ENCODE data around the gene ISG15. TPM values are rescaled to one million over a fixed set of nuclear protein-coding genes. Genes with fewer than 3 reads are reported as not detected.

The ISG15 gene
- total RNA-seq, 4 donors from 2014 or later, result 17.0 to 91.6 (median 40.1) TPM

DNA sequence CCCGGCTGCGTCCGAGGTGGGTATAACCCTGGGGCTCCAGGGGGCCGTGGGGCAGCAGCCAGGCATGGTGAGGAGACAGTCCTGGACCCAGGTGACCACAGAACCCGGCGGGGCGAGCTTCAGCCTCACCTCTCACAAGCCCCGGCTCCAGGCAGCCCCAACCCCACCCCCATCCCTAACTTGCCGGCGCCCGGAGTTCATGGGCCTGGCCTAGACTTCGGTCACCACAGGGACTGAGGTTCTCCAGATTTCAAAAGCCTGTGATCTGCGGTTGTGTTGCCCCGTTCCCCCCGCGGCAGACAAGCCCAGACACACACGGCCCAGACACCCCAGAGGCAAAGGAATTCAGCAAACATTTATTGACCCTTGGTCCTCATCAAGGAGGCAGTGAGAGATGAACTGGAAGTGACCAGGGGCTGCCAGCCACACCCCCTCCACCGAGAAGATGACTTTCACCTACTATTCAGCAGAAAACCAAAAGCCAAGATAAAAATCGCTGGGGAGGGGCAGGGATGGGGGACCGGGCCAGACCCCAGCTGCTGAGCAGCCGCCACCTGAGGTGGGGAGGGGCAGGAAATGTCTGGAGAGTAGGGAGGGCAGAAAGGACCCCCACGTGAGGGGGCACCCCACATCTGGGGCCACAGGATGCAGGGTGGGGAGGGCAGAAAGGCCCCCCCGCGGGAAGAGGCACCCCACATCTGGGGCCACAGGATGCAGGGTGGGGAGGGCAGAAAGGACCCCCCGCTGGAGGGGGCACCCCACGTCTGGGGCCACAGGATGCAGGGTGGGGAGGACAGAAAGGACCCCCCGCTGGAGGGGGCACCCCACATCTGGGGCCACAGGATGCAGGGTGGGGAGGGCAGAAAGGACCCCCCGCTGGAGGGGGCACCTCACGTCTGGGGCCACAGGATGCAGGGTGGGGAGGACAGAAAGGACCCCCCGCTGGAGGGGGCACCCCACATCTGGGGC is 17.3 kb upstream of the ISG15 start:
- Histone ChIP-seq H3K36me3 (no peaks in the 10 kb centered on the region), H3K4me1 (peaks cover 0 to 30% (median 17%) of the 10 kb centered on the region in 4 donors), H3K4me3 (no peak overlapping the region), H3K27me3 (peaks cover 0 to 30% of the 10 kb centered on the region in 2 donors), H3K9me3 (peaks cover 0 to 9% (median 0%) of the 10 kb centered on the region in 4 donors), H3K27ac (no peak overlapping the region)
- no peak for DNase-seq
- TF ChIP-seq, protein P1, sequence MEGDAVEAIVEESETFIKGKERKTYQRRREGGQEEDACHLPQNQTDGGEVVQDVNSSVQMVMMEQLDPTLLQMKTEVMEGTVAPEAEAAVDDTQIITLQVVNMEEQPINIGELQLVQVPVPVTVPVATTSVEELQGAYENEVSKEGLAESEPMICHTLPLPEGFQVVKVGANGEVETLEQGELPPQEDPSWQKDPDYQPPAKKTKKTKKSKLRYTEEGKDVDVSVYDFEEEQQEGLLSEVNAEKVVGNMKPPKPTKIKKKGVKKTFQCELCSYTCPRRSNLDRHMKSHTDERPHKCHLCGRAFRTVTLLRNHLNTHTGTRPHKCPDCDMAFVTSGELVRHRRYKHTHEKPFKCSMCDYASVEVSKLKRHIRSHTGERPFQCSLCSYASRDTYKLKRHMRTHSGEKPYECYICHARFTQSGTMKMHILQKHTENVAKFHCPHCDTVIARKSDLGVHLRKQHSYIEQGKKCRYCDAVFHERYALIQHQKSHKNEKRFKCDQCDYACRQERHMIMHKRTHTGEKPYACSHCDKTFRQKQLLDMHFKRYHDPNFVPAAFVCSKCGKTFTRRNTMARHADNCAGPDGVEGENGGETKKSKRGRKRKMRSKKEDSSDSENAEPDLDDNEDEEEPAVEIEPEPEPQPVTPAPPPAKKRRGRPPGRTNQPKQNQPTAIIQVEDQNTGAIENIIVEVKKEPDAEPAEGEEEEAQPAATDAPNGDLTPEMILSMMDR (IDR thresholded peaks at IDR 0.05), result no peak
- TF ChIP-seq POLR2A (IDR thresholded peaks at IDR 0.05), result no peak

DNA sequence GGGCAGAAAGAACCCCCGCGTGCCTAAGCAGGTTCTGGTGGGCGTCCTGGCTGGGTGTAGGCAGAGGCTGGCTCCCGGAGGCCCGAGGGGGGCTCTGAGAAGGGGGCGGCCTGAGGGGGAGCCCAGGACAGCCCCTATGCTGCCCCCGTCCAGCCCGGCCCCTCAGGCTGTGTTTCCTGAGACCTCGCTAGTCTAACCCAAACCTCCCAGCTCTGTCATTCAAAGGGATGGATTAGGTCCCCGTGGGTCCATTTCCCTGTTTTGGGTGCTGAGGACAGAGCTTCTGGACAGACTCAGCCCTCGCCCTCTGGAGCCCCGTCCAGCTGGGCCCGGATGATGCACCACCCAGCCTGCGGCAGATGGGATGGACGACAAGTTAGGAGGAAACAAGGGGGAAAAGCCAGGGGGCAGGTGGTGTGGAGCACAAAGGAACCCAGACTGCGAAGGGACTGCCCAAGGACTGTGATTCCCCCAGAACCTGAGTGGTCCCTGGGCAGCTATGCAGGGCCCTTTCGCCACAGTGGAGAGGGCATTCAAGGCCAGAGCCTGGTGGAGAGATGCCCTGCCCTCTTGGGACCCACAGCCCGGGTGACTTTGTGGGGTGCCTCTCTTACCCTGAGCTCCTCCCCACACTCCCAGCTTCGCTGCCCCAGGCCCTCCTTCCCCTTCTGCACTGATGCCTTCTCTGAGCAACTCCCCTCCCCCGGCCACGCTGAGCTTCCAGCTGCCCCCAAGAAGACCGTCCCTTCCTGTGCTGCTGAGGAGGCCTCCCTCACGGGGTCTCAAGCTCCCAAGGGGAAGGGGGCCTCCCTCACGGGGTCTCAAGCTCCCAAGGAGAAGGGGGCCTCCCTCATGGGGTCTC is 16.2 kb upstream of the ISG15 start:
- no peak for TF ChIP-seq POLR2A (IDR thresholded peaks at IDR 0.05)
- TF ChIP-seq, protein P1 (IDR thresholded peaks at IDR 0.05), result no peak
- Histone ChIP-seq H3K4me1 (peaks cover 0 to 41% (median 25%) of the 10 kb centered on the region in 4 donors), H3K27me3 (peaks cover 0 to 30% of the 10 kb centered on the region in 2 donors), H3K4me3 (no peak overlapping the region), H3K36me3 (no peaks in the 10 kb centered on the region), H3K9me3 (peaks cover 0 to 2% (median 0%) of the 10 kb centered on the region in 4 donors), H3K27ac (no peak overlapping the region)
- peak in 1 of 3 donors; percentile 50 for DNase-seq

DNA sequence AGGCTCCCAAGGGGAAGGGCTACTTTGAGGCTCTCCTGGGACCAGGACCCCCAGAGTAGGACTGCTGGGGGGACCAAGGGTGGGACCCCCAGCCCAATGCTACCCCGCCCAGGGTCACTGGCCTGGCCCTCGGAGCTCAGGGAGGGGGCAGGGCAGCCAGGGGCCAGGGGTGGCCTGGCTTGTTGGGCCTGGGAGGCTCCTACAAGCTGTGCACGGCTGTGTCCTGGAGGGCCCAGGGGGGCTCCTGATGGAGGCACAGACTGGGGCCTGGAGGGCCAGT is 15.6 kb upstream of the ISG15 start:
- TF ChIP-seq, protein P1 (IDR thresholded peaks at IDR 0.05), result no peak
- TF ChIP-seq POLR2A (IDR thresholded peaks at IDR 0.05), result no peak
- no peaks in the 10 kb centered on the region for H3K9me3 ChIP-seq
- no peak for DNase-seq
- peaks cover 0 to 41% (median 25%) of the 10 kb centered on the region in 4 donors for H3K4me1 ChIP-seq
- no peak overlapping the region for H3K27ac ChIP-seq
- H3K36me3 ChIP-seq, result no peaks in the 10 kb centered on the region
- H3K27me3 ChIP-seq, result peaks cover 0 to 30% of the 10 kb centered on the region in 2 donors
- H3K4me3 ChIP-seq, result peak overlapping the region in 1 of 4 donors; percentile 57

DNA sequence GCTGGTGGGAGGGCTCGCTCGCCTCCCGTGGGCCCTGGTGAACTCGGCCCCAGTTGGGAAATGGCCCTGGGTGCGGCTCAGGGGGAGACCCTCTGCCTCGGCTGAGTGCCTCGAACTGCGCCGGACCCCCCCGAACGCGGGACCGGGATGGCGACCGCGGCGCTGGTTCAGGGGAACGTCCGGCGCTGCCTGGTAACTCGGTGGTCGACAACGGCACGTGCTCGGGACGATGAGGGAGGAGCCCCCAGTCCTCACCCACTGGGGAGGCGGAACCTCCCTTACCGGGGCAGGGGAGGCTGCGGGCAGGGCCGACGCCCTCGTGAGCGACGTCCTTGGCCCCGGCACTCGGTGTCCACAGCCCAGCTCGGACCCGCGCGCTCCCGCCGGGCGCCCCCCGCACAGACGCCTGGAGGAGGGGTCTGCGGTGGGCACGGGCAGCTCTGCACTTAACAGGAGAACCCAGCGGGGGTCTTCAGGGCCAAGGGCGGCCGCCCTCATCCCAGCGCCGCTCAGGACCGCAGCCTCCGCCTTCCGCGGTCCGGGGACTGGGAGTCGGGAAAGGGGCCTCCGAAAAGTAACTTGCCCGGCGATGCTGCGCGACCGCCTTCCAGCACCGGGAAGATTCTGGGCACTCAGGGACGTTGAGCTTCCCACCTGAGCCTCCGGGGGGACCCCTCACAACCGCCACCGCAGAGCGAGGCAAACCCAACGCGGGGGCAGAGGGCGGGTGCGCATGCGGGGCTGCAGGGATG is 15.1 kb upstream of the ISG15 start:
- no peak overlapping the region for H3K27ac ChIP-seq
- no peaks in the 10 kb centered on the region for H3K36me3 ChIP-seq
- DNase-seq, result no peak
- peaks cover 0 to 30% of the 10 kb centered on the region in 2 donors for H3K27me3 ChIP-seq
- TF ChIP-seq POLR2A (IDR thresholded peaks at IDR 0.05), result no peak
- no peaks in the 10 kb centered on the region for H3K9me3 ChIP-seq
- H3K4me1 ChIP-seq, result peaks cover 0 to 41% (median 25%) of the 10 kb centered on the region in 4 donors
- peak overlapping the region; percentile 31 to 59 (median 57) for H3K4me3 ChIP-seq

DNA sequence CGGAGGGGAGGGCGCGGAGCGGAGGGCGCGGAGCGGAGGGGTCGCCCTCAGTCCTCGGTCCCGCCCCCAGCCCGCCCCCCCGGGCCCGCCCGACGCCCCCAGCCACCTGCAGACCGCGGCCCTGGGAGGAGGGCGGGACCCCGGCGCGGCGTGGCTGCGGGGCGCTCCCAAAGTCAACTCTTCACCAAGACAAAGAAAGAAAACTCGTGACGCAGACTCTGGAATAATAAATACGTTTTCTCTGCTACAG is 14.6 kb upstream of the ISG15 start:
- TF ChIP-seq, protein P1 (IDR thresholded peaks at IDR 0.05), result no peak
- TF ChIP-seq POLR2A (IDR thresholded peaks at IDR 0.05), result no peak
- peak overlapping the region in 1 of 4 donors; percentile 93 for H3K27ac ChIP-seq

More for the DNA sequence above, 14.6 kb upstream of the ISG15 start:
- Histone ChIP-seq H3K36me3 (no peaks in the 10 kb centered on the region), H3K4me1 (peaks cover 0 to 41% (median 25%) of the 10 kb centered on the region in 4 donors), H3K9me3 (no peaks in the 10 kb centered on the region), H3K27me3 (peaks cover 0 to 30% of the 10 kb centered on the region in 2 donors), H3K4me3 (peak overlapping the region; percentile 31 to 59 (median 57))
- peak in 1 of 3 donors; percentile 49 for DNase-seq

All from Peyer's patch (tissue), 4 donors.